ACHN (cell line): Measurements from ENCODE around the gene ACTN1.
A peak's percentile ranks its signal among the peaks of the same experiment; 100 is the strongest.

ENCODE experiments used
- DNase-seq: peaks from one replicate; pipeline ENCODE4 v3.0.0-alpha.2; 2015
- in situ Hi-C: cut with HindIII; loops from 2 replicates; pipeline ENCODE4 v1.10.0; 2017; ENCODE audit warnings: low sequenced_read_pairs, low pct_ligation_motif_present, low pct_unique_long_range_greater_than_20kb

ACTN1 gene

GRCh38 chr14:68834816-68835215, 144.3 kb downstream of the ACTN1 start:
- DNase-seq = no peak
- in situ Hi-C loops = no loop called here

GRCh38 chr14:68828698-68829097, 150.4 kb downstream of the ACTN1 start:
- no peak for DNase-seq
- in situ Hi-C loops = no loop called here

- DNase-seq = no peak
- in situ Hi-C loops = no loop called here
Measured at GRCh38 chr14:68825729-68826128, 153.4 kb downstream of the ACTN1 start.

GRCh38 chr14:68824517-68825347, 154.4 kb downstream of the ACTN1 start:
- in situ Hi-C loops = loop anchor here (25.0 kb wide), 1 partner anchor 887 kb away; no protein-coding TSS in a partner anchor

GRCh38 chr14:68824207-68824516, 154.9 kb downstream of the ACTN1 start:
- in situ Hi-C loops = loop anchor here (25.0 kb wide), 1 partner anchor 887 kb away; no protein-coding TSS in a partner anchor
- DNase-seq = no peak

More at GRCh38 chr14:68824517-68825347, 154.4 kb downstream of the ACTN1 start:
- peak; percentile 81 for DNase-seq
